GM18520 (cell line): ENCODE measurements around the gene ZBTB3.
"Not testable (repeated sequence)": the region's sequence is repeated elsewhere in the genome, so short reads cannot be mapped to it uniquely, and the experiment has no call there.

Experiments used
- ATAC-seq: cut with Tn5 transposase; IDR thresholded peaks from one replicate; pipeline ENCODE4 v1.9.1; 2021; ENCODE audit not compliant: unreplicated experiment

ZBTB3 gene

DNA sequence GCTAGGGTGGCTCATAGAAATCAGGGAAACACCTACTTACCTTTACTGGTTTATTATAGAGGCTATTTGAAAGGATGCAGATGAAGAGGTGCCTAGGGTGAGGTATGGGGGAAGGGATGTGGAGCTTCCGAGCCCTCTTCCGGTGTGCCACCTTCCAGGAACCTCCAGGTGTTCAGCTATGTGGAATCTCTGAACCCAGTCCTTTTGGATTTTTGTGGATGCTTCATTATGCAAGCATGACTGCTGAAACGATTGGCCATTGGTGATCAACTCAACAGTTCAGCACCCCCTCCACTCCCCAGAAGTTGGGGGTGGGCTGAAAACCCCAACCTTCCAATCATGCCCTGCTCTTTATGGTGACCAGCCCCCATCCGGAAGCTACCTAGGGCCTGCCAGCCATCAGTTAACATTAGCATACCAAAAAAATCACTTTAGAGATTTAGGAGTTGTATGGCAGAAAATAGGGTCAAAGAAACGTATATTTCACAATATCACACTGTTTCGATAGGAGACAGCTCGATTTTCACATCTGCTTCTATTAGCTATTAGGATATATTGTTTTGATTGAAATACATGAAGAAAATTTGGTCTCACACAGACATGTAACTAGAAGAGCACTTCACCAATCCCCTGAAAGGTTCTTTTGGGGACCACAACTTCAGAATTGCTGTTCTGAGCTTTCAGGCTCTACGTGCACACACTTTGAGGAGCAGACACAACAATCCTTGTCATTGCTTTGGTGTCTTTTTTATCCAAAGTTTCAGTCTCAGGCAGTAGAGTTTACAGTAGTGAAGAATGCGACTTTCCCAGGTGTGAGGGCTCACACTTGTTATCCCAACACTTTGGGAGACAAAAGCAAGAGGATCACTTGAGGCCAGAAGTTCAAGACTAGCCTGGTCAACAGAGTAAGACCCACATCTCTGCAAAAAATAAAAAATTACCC lies 4.2 kb upstream of the ZBTB3 start:
- no peak for ATAC-seq

DNA sequence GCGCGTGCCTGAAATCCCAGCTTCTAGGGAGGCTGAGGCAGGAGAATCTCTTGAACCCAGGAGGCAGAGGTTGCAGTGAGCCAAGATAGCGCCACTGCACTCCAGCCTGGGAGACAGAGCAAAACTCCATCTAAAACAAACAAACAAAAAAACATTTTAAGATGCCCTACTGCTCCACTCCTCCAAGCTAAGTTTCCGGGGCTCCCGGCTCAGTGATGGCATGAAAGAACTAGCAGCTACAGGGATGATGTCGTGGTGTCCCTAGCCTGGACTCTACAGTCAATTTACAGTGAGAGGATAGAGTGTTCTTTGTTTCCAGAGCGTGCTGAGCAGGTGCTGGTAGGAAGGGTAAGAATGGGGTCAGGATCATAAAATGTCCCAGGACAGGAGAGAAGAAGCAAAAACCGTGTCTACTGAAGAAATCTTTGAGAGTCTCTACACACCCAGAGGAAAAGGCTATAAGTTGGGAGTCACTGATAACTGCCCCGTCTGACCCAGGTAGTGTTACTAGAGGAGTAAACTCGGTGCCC lies 1.2 kb upstream of the ZBTB3 start:
- no peak for ATAC-seq

DNA sequence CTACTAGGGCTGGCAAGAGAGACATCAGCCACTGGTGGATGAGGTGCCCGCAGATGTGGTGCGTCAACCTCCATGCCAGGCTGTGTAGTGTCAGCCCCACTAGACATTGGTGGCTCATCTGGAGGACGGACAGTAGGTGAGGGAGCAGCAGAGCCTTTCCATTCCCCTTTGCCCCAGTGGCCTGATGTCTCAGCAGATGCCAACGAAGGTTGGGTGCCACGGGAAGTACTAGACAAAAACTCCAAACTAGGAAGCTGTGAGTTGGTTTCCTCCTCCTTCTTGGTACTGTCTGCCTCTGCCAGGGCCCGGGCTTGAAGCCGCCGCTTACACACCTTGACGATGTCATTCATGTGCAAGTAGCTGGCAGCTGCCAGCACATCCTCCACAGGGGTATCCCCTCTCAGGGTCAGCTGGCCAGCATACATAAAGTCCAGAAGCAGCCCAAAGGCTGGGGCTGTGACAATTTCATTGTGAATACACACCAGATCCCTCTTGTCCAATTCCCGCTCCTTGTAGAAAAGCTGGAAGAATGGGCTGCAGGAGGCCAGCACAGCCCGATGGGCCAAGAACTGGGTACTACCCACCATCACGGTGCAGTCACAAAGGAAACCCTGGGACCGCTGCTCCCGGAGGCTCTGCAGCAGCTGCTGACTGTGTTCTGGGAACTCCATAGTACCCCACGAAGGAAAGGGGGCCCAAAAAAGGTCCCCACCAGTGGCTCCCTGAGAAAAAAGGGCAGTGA lies 795 bp downstream of the ZBTB3 start:
- ATAC-seq, result no peak

DNA sequence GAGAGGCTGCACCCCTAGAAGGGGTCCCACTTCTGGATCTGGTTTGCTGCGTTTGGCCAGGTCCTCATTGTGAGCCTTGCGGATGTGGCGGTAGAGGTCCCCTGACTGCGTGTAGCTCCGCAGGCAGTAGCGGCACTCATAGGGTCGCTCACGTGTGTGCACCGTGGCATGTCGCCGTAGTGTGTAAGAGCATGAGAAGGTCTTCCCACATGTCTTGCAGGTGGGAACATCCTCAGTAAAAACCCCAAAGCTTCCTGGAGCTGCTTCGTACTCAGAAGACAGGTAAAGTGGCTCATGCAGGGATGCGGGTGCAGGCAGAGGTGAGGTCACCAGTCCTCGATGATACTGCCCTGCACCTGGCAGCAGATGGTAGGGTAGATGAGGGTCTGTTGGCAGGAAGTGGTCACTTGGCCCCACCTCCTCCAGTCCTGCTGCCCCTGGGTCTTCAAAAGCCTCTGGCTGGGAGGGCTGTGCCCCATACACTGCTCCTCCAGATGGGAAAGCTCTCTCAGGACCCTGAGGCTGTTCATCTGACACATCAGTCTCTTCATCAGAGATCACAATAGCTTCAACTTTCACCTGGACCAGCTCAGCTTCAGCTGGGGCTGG lies 1.7 kb downstream of the ZBTB3 start:
- no peak for ATAC-seq

DNA sequence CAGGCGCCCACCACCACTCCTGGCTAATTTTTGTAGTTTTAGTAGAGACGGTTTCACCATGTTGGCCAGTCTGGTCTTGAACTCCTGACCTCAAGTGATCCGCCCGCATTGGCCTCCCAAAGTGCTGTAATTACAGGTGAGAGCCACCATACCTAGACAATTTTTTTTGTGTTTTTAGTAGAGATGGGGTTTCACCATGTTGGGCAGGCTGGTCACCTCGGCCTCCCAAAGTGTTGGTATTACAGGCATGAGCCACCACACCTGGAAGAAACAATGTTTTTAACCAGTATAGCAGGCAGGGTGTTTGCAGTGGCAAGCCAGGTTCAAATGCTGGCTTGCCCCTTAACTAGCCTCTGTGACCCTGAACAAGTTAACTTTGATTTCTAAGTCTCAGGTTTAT lies 4.0 kb downstream of the ZBTB3 start:
- not testable (repeated sequence) for ATAC-seq

DNA sequence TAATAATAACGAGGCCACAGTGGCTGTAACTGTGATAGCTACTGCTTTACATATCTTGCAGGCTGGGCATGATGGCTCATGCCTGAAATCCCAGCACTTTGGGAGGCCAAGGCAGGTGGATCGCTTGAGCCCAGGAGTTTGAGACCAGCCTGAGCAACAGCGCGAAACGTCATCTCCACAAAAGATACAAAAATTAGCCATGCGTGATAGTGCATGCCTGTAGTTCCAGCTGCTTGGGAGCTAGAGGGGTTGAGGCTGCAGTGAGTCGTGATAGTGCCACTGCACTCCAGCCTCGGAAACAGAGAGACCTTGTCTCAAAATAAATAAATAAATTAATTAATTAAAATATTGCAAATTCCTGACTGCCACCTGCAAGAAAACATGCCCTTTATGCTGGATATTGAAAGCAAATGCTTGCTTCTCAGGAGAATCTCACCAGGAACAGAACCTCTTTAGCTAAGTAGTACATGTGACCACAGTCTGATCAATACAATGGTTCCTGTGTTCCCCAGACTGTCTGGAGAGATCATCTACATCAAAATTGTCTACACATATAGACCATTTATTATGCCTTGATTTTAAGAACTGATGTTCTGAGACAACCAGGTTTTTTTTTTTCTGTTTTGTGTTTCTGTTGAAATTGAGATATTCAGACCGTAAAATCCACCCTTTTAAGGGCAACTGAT lies 6.3 kb downstream of the ZBTB3 start:
- no peak for ATAC-seq

DNA sequence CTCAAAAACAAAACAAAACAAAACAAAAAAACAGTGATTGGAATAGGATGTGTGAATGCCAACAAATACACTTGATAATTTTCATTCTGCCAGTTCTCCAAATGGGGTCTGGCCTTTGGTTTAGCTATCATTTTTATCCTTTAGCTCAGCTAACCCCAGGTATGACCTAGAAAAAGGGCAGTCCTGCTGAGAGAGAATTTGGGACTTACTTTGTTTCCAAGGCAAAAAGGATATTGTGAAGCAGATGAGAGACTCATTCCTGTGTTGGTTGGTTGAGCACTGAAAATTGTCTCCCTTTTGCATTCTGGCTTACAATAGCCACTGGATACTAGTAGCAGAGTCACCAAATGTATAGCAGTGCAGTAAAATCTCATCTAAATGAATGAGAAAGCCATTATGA lies 16.8 kb downstream of the ZBTB3 start:
- ATAC-seq, result no peak

DNA sequence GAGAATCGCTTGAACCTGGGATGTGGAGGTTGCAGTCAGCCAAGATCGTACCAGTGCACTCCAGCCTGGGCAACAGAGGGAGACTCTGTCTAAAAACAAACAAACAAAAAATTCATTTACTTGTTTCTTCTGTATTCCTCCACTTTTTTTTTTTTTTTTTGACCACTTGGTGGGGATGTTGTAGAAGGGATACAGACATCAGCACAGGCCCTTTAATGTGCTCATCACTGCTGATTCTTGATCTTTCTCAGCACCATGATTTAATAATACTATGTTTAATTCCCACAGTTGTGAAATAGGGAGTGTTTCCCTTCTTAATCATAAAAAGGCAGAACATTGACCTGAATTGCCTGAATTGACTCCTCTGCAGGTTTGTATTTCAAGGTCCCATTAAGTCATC lies 21.1 kb downstream of the ZBTB3 start:
- no peak for ATAC-seq

DNA sequence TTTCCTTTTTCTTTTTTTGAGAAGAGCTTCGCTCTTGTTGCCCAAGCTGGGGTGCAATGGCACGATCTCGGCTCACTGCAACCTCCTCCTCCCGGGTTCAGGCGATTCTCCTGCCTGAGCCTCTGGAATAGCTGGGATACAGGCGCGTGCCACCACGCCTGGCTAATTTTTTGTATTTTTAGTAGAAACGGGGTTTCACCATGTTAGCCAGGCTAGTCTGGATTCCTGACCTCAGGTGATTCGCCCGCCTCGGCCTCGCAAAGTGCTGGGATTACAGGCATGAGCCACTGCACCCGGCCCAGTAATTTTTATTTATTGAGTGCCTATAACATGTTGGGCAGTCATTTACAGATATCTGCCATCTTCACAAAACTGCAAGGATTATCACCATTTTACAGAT lies 23.9 kb downstream of the ZBTB3 start:
- ATAC-seq, result not testable (repeated sequence)

DNA sequence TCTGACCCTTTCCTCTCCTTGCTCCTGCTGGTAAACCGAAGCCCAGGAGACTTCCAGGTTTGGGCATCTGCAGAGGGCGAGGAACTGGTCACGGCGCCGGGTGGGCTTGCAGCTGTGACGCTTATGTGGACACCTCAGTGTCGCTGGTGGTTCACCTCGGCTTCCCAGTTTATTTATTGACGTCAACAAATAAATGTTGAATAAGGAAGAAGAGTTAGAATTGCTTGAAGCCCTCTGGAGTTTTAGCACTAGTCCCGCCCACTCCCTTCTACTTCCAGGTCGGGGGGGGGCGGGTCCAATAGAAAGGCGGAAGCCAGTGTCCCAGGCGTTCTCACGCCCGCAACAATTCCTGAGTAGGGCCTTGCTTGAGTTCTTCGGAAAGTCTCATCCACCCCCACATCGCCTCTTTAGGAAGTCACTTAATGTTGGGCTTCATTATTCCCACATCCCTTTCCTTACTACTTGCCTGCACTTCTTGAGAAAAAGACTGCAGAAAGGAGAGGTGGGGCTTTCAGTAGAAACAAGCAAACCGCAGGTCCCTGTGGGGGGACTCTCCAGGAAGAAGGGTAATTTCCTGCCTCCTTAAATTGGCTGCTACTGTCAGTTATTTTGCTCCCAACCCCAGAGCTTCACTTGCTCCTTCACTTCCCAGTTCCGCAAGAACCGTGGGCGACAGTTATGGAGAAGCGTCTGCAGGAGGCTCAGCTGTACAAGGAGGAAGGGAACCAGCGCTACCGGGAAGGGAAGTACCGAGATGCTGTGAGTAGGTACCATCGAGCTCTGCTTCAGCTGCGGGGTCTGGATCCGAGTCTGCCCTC lies 25.6 kb downstream of the ZBTB3 start, which contains the start of gene TTC9C:
TSS of gene TTC9C (plus strand) at position 316 of the 818 bp plus-strand sequence. CDS start at position 679, 363 bp downstream.
- no peak for ATAC-seq

DNA sequence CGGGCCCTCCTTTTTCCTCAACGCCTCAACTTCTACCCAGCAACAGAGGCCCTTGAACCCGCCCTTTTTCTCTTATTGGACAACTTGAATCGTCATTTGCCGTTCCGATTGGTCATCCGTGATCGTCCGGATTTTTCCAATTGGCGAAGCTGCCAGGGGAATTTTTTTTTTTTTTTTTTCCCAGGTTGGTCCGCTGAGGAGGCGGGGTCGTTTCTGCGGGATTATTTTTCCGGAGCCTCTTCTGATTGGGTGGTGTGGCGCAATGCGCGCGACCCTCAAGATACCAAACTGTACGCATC lies 26.1 kb downstream of the ZBTB3 start:
- peak; percentile 33 for ATAC-seq

DNA sequence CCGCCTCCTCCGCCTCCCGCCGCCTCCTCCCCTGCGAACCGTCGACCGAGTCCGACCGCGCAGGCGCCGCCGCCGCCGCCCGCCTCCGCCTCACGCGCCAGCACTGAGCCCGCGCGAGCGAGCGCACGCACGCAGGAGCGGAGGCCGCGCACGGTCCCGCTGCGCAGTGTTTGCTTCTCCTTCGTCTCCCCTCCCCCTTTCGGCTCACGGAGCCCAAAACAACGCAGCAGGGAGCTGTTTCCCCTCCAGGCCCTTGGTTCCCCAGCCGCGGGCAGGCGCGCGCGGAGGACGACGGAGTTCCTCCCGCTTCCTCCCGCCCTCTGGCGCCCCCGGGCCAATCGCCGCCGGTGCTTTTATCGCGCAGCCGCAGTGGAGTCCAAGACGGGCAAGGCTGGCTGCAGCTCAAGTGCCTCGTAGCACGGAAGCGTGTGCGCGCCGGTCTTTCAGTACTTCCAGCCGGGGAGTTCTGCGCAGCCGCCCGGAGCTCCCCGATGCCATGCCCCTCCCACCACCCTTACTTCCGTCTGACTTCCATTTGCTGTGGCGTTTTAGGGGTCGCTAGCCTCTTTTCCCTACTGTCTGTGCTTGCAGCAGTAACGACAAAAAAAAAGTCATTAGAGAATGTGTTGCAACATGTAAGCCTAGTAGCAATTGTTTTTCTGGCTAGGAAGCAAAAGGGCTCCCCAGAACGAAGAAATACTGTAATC lies 26.6 kb downstream of the ZBTB3 start, which contains the start of gene HNRNPUL2:
TSS of gene HNRNPUL2 (minus strand) at position 293 of the 707 bp plus-strand sequence. CDS start 301 bp downstream, outside the sequence.
- peak; percentile 67 for ATAC-seq

DNA sequence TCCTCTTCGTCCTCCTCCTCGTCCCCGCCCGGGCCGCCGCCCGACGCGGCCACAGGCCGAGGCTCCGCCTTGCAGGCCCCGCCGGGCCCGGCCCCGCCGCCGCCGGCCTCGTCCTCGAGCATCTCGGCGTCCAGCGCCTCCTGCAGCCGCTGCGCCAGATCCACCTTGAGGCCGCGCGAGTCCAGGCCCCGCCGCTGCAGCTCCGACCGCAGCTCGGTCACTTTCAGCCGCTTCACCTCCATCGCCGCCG lies 27.1 kb downstream of the ZBTB3 start:
- ATAC-seq, result peak; percentile 1

DNA sequence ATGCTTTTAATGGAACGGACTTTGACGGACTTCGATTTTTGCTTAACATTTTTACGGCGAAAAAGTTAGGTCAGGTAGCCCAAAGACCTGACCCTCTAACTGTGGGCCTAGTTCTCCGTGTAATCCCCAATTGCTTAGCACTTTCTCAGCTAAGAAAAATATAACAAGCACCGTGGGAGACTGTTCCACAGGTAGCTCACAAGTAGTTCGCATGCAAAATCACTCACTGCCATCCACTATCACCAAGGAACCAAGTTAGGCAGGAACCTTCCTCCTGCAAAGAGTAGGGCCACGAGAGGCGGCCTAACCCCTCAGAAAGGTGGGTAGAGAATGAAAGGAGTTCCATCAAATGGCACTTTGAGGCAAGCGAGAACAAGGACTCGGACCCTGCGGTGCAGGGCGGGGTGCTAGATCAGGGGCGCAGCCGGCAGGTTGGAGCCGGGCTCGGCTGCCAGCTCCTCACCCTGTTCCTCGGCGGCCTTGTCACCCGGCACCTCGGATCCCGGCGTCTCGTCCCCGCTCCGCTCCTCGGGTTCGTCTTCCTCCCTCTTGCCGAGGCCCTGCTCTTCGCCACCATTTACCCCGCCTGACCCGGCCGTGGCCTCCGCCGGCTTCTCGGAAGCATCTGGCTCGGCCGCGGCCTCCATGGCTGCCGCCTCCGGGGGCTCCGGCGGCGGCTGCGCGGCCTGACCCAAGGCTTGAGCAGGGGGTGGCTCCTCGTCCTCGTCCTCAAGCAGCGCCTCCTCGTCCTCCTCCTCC lies 27.6 kb downstream of the ZBTB3 start:
- ATAC-seq, result no peak

DNA sequence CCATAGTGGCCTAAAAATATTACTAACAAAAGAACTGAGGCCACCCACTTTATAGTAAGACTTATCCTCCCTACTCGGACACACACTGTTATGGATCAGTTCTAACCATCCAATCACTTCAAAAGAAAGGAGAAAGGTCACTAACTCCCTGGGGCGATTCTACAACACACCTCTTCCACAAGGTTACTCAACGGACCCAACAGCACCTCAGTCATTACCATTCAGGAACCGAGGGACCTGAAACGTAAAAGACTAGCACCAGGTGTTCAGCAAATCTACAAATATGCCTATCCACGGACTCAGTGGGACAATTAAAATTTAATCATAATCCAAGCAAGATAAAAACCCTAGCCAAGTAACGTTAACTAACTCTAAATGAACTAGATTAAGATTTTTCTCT lies 28.3 kb downstream of the ZBTB3 start:
- no peak for ATAC-seq

DNA sequence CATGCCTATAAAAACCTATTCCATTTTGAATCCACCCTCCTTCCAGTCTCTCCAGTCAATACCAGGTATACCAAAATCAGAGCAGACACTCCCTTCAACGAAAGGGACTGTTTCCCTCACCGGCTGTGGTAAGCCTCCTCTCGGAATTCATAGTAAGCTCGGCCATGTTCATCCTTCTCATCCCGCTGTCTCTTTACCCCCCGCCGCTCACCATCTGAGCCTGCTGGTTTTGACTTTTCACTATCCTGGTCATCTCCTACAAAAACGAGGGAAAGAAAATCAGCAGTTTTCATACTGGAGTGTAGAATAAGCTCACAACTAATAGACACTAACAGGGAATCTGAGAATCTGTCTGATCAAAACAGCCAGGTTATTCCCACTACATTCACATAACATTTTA lies 29.8 kb downstream of the ZBTB3 start:
- no peak for ATAC-seq

DNA sequence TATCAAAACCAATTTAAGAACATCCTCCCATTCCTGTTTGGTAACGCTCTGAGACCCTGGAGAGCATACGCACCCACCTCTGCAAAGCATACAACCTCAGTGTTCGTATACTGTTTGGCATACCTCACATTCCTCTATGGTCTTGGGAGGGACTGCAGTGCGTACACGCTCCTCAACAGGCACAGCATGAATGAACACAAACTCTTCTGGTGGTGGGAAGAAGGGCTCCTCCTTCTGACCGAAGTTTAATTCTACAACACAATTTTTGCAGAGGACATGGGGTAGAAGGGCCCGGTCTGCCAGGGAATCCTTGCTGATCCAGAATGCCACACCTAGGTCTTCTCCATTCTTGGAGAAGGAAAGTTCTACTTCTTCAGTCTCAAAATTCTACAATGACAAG lies 32.0 kb downstream of the ZBTB3 start:
- ATAC-seq, result no peak

DNA sequence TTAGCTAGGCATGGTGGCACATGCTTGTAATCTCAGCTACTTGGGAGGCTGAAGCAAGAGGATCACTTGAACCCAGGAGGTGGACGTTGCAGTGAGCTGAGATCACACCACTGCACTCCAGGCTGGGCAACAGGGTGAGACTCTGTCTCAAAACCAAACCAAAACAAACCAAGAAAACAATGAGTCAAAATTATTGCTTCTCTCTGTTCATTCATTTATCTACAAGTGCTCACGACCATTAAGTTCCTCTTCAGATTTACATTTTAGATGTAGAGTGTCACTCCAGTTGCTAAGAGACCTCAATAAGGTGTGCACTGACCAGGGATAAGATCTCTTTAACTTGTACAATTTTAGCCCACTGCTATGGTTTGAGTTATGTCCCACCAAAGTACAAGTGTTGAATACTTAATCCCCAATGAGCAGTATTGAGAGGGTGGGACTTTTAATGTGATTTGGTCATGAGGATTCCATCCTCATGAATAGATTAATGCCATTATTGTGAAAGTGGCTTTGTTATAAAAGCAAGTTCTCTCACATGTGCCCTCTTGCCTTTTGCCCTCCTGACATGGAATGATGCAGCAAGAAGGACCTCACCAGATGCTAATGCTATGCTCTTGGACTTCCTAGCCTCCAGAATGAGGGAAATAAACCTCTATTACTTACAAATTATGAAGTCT lies 34.5 kb downstream of the ZBTB3 start:
- ATAC-seq, result no peak
